ENCODE data around the gene DDX19B. TPM values are rescaled to one million over a fixed set of nuclear protein-coding genes. Genes with fewer than 3 reads are reported as not detected.

Gene DDX19B
- total and polyA plus RNA-seq, 9 of the 15 experiments (the other 6 are each of a cell fraction or from before 2014, with no cell fraction given): 7.0 to 32.9 (median 19.3) TPM

- peak; percentile 96 for TF ChIP-seq POLR2AphosphoS5 (IDR thresholded peaks at IDR 0.05; ENCODE audit: control insufficient read depth, insufficient read depth, low read depth, low read length)
- peak; percentile 96 for TF ChIP-seq CBX1 (IDR thresholded peaks at IDR 0.05; ENCODE audit: low read depth)
- TF ChIP-seq ELF1 (tag; IDR thresholded peaks at IDR 0.05): peak; percentile 49; the same call in 1 of the 2 replicates
- TF ChIP-seq HDAC1 (IDR thresholded peaks at IDR 0.05): peak in 1 of 2 experiments; percentile 89; a peak in 2 of 4 replicates
- TF ChIP-seq POLR2AphosphoS2 (IDR thresholded peaks at IDR 0.05; ENCODE audit: low read length): peak; percentile 100
- TF ChIP-seq PHB (CRISPR knock-in tag; IDR thresholded peaks at IDR 0.05): peak; percentile 99
- TF ChIP-seq PKNOX1 (IDR thresholded peaks at IDR 0.05): no peak
- TF ChIP-seq PCBP1 (IDR thresholded peaks at IDR 0.05; ENCODE audit: low read depth, low read length, poor library complexity, severe bottlenecking): peak; percentile 68
- 0 out of 2 replicates have a peak, but pooled peaks have one; percentile 9 for TF ChIP-seq CEBPG (CRISPR knock-in tag; IDR thresholded peaks at IDR 0.05)
- TF ChIP-seq CEBPG (tag; conservative IDR thresholded peaks at IDR 0.05 in 1 of 2, IDR thresholded peaks at IDR 0.05 in 1 of 2): no peak
- TF ChIP-seq, protein P1, sequence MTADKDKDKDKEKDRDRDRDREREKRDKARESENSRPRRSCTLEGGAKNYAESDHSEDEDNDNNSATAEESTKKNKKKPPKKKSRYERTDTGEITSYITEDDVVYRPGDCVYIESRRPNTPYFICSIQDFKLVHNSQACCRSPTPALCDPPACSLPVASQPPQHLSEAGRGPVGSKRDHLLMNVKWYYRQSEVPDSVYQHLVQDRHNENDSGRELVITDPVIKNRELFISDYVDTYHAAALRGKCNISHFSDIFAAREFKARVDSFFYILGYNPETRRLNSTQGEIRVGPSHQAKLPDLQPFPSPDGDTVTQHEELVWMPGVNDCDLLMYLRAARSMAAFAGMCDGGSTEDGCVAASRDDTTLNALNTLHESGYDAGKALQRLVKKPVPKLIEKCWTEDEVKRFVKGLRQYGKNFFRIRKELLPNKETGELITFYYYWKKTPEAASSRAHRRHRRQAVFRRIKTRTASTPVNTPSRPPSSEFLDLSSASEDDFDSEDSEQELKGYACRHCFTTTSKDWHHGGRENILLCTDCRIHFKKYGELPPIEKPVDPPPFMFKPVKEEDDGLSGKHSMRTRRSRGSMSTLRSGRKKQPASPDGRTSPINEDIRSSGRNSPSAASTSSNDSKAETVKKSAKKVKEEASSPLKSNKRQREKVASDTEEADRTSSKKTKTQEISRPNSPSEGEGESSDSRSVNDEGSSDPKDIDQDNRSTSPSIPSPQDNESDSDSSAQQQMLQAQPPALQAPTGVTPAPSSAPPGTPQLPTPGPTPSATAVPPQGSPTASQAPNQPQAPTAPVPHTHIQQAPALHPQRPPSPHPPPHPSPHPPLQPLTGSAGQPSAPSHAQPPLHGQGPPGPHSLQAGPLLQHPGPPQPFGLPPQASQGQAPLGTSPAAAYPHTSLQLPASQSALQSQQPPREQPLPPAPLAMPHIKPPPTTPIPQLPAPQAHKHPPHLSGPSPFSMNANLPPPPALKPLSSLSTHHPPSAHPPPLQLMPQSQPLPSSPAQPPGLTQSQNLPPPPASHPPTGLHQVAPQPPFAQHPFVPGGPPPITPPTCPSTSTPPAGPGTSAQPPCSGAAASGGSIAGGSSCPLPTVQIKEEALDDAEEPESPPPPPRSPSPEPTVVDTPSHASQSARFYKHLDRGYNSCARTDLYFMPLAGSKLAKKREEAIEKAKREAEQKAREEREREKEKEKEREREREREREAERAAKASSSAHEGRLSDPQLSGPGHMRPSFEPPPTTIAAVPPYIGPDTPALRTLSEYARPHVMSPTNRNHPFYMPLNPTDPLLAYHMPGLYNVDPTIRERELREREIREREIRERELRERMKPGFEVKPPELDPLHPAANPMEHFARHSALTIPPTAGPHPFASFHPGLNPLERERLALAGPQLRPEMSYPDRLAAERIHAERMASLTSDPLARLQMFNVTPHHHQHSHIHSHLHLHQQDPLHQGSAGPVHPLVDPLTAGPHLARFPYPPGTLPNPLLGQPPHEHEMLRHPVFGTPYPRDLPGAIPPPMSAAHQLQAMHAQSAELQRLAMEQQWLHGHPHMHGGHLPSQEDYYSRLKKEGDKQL (CRISPR knock-in tag; IDR thresholded peaks at IDR 0.05; ENCODE audit: borderline replicate concordance): 0 out of 2 replicates have a peak, but pooled peaks have one; percentile 53
- TF ChIP-seq PHF20 (IDR thresholded peaks at IDR 0.05; ENCODE audit: partially characterized antibody): peak; percentile 61
- TF ChIP-seq L3MBTL2 (IDR thresholded peaks at IDR 0.05): peak; percentile 68
- TF ChIP-seq ETS2 (tag; IDR thresholded peaks at IDR 0.05; ENCODE audit: borderline replicate concordance, poor library complexity, severe bottlenecking): no peak
- no peak for TF ChIP-seq HNRNPH1 (optimal IDR thresholded peaks at IDR 0.05; ENCODE audit: low read depth, low read length)
- TF ChIP-seq, protein P2, sequence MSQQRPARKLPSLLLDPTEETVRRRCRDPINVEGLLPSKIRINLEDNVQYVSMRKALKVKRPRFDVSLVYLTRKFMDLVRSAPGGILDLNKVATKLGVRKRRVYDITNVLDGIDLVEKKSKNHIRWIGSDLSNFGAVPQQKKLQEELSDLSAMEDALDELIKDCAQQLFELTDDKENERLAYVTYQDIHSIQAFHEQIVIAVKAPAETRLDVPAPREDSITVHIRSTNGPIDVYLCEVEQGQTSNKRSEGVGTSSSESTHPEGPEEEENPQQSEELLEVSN (IDR thresholded peaks at IDR 0.05; ENCODE audit: borderline replicate concordance in 1 of 2, extremely low read depth in 1 of 2, insufficient read depth in 1 of 2, insufficient read length in 1 of 2, low read depth in 1 of 2, low read length in 1 of 2, poor library complexity in 1 of 2, severe bottlenecking in 1 of 2): no peak
- peak; percentile 78 for TF ChIP-seq ETS1 (conservative IDR thresholded peaks at IDR 0.05; ENCODE audit: control insufficient read depth, low read depth, low read length)
These were observed 47.2 kb upstream of the DDX19B start, which contains the start of gene EXOSC6 (continued) for GRCh38 chr16:70251629-70252354.

Measured in K562 (cell line).